IPS-18c (cell line): Measurements from ENCODE around the gene GTPBP3.
"Not testable (repeated sequence)": the region's sequence is repeated elsewhere in the genome, so short reads cannot be mapped to it uniquely, and the experiment has no call there.

Experiments
- H3K4me3 ChIP-seq: 2 replicates; pipeline ENCODE4 v1.7.0; 2013; ENCODE audit warnings: low read depth, mild to moderate bottlenecking, low read length, moderate library complexity; ENCODE audit not compliant: insufficient read depth
- H3K9me3 ChIP-seq: one replicate; pipeline ENCODE4 v1.6.1; 2013; ENCODE audit warnings: mild to moderate bottlenecking, low read length, moderate library complexity; ENCODE audit not compliant: control insufficient read depth, insufficient read depth

Gene GTPBP3

DNA sequence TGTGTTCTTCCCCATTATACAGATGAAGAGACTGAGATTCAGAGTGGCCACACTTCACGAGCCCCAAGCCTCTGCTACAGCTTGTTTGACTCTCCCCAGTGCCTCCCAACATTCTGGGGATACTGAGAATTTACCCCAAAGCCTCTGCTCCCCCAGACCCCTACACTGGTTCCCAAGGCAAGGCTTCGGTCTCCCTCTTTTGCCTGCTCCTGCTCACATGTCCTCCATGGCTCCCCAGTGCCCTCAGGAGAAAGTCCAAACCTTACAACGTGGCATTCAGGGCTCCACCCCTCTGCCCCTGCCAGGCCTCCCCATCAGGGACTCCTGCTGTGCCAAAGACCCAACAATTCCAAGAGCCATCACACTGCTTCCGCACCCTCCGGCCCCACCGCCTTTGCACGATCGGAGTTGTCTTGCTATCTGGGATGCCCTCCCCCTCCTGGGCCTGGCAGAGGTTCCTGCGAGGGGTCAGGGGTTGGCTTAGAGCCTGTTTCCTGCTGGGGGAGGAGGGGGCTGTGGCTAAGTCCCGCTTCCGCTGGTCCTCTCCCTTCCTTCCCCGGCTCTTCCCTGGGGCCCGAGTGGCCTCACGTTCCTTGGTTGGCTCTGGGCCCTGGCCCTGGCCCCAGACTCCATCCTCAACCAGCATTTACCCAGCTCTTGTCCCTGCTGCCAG is 15.4 kb downstream of the GTPBP3 start:
- no peak overlapping the region for H3K4me3 ChIP-seq
- no peaks in the 10 kb centered on the region for H3K9me3 ChIP-seq

DNA sequence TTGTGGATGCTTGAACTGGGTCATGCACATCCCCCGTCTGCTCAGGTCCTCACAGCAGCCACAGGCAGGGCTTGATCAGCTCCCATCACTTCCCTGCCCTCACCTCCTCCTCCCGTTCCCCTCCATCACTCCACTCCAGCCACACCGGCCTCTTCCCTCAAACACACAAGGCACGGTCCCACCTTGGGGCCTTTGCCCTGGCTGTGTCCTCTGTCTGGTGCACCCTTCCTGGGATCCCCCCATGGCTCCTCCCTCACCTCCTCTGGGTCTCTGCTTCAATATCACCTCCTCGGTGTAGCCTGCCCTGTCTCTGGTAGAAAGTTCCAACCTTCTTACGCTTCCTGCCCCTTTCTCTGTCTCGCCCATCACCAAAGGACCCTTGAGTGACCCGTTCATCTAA is 16.0 kb downstream of the GTPBP3 start:
- no peak overlapping the region for H3K4me3 ChIP-seq

DNA sequence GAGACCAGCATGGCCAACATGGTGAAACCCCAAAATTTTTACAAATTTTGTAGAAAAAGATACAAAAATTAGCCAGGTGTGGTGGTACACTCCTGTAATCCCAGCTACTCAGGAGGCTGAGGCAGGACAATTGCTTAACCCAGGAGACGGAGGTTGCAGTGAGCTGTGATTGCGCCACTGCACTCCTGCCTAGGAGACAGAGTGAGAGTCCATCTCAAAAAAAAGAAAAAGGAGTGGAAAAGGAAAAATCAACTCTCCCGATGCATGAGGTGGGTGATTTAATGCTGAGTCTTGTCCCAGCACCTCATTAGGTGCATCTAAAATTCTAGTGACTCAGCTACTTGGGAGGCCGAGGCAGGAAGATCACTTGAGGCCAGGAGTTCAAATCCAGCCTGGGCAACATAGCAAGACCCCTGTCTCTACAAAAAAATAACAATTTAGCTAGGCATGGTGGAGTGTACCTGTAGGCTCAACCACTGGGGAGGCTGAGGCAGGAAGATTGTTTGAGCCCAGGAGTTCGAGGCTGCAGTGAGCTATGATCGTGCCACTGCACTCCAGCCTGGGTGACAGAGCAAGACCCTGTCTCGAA is 19.8 kb downstream of the GTPBP3 start:
- Histone ChIP-seq H3K4me3 (no peak overlapping the region), H3K9me3 (no peaks in the 10 kb centered on the region)

More for the DNA sequence above, 16.0 kb downstream of the GTPBP3 start:
- H3K9me3 ChIP-seq = no peaks in the 10 kb centered on the region

DNA sequence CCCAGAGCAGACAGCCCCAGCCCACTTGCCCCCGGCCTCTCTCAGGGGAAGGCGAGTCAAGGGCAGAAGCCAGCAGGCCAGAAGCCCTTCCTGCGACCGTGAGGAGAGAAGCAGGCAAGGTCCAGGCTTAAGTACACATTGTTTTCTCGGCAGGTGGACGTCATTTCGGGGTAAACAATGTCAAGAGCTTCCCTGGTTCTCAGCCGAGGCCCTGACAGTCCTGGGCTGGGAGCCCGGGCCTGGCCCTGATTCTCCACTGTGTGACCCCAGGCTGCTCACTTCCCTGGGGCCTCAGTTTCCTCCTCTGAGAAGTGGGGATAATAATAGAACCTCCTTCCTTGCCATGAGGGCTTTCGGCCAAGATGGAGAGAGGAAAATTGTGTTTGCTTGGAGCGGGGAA is 20.4 kb downstream of the GTPBP3 start:
- Histone ChIP-seq H3K4me3 (no peak overlapping the region), H3K9me3 (no peaks in the 10 kb centered on the region)

DNA sequence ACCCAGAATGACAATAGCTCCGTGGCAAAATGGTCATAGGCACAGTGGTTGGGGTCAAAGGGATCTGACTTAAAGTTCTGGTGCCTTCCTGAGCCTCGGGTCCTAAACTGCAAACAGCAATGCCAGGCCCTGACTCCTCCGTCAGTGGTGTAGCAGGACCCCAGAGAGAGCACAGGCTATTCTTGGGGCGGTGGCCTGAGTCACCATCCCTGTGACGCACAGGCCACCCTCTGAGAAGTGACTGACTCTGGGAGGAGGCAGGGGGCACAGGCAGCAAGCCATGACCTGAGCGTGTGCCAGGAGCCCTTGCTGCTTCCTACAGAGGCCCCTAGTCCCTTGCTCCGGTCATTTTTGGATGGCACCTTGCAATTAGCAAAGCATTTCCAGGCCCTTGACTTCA is 21.0 kb downstream of the GTPBP3 start:
- no peaks in the 10 kb centered on the region for H3K9me3 ChIP-seq
- no peak overlapping the region for H3K4me3 ChIP-seq

DNA sequence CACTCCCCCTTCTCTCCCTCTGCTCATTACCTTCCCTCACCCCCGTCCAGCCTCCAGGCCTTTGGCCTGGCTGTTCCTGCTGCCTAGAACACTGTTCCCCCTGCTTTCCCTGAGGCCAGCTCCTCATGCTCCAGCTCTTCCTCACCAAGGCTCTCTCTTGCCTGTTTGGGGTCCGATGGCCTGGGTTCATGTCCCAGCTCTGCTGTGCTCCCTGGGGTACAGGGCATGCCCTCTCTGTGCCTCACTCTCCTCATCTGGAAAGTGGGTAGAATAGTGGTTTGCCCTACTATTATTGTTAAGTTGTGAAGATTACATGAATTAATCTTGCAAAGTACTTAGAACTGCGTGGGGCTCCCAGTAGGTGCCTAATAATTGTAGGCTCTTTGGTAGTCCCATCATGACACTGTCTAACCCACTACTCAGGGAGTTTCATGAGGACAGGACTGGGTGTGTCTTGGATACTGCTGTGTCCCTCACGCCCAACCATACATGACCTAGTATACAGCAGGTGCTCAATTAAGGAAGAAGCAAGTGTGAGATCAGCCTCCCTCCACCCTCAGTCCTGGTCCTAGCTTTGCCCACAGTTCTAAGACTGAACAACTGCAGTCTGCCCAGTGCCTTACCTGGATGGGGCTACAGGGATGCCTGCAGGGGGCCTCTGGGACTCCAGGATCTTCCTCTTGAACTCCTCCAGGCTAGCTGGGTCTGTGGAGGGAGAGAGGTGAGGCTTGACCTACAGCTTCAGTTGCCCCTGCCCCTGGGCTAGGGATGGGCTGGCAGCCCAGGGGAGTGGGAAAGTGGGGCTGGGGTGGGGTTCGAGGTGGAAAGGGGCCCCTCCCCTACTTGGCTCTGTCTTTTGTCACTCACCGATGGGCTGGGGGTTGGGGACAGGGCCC is 22.8 kb downstream of the GTPBP3 start:
- no peaks in the 10 kb centered on the region for H3K9me3 ChIP-seq
- H3K4me3 ChIP-seq = no peak overlapping the region

DNA sequence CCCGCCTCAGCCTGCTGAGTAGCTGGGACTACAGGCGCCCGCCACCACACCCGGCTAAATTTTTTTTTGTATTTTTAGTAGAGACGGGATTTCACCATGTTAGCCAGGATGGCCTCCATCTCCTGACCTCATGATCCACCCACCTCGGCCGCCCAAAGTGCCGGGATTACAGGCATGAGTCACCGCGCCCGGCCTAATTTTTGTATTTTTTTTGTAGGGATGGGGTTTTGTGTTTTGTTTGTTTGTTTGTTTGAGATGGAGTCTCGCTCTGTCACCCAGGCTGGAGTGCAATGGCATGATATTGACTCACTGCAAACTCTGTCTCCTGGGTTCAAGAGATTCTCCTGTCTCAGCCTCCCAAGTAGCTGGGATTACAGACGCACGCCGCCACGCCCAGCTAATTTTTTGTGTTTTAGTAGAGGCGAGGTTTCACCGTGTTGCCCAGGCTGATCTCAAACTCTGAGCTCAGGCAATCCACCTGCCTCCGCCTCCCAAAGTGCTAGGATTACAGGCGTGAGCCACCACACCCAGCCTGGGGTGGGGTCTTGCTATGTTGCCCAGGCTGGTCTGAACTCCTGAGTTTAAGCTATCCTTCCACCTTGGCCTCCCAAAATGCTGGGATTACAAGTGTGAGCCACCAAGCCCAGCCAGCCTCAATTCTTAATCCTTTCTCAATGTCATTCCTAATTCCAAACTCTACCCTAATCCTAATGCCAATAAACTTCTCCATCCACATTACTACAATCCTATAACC is 26.7 kb downstream of the GTPBP3 start:
- not testable (repeated sequence) for H3K9me3 ChIP-seq, H3K4me3 ChIP-seq

DNA sequence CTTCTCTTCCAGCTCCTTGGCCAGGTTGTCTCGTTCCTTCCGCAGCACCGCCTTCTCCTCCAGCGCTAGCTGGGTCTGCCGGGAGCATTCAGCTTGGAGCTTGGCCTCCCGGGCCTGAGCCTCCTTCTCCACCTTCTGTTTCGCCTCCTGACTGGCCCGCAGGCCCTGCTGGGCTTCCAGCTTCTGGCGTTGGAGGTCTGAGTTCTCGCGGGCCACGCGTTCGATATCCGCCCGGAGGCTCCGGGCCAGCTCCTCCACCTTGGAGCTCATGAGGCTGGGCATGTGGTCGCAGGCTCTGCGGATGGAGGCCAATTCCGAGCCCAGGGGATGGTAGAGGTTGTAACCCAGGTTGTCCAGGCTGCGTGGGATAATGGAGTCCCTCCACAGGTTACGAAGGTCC is 28.0 kb downstream of the GTPBP3 start:
- Histone ChIP-seq H3K9me3 (no peaks in the 10 kb centered on the region), H3K4me3 (no peak overlapping the region)

DNA sequence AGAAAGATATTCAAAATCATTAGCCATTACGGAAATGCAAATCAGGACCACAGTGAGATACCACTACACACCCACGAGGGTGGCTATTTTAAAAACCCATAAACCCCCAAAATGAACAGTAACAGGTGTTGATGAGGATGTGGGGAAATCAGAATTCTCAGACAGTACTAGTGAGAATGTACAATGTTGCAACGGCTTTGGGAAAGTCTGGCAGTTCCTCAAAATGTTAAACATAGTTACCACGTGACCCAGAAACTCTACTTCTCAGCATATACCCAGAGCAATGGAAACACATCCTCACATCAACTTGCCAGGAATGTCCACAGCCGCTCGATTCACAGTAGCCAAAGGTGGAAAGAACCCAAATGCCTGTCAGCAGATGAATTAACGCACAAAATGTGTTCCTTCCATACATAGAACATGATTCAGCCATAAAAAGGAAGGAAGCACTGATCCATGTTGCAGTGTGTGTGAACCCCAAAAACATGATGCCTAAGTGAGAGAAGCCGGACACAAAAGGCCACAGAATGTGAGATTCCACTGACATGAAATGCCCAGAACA is 32.8 kb downstream of the GTPBP3 start:
- Histone ChIP-seq H3K4me3 (no peak overlapping the region), H3K9me3 (no peaks in the 10 kb centered on the region)

DNA sequence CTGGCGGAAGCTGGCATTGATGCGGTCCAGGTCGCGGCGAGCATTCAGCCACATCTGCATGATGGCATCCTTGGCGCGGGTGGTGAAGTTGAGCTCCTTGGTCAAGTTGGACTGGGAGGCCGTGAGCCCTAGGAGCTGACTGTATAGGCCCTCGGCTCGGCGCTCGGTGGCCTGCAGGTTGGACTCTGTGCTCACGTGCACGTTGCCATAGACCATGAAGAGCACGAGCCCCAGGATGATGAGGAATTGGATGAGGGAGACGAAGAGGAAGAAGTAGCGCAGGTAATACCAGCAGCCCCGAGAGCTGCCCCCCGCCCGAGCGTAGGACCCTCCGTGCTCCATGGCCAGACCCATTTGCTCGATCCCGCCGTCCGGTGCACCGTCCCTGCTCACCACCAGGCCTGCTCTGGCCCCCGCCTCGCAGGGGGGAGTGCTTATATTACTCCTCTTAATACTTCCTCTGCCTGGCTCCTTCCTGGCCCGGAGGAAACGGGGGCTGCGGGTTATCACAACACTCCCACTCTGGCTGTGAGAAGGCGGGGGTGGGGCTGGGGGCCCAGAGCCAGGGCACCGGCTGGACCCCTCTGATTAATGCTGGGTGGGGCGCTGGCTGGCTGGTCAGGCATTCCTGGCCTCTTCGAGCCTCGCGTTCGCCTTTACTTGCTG is 39.7 kb downstream of the GTPBP3 start, which contains the start of gene PLVAP:
Gene PLVAP (minus strand): TSS at position 408 of the 666 bp plus-strand sequence. CDS start 54 bp downstream, at position 354.
- H3K4me3 ChIP-seq = no peak within 1 kb of the TSS

DNA sequence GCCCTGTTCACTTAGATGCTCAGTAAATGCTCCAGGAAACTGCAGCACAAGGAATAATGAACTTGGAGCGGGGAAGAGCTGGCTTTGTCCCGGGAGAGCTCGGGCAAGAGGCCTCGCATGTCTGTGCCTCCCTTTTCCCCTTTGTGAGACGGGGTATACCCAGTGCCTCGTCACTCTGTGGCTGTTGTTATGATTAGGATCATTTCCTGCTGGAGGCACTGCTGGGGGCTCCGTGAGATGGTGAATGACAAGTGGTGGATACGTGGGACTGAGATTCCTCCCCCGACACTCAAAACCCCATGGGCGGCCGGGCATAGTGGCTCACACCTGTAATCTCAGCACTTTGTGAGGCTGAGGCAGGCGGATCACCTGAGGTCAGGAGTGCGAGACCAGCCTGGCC is 40.9 kb downstream of the GTPBP3 start:
- H3K4me3 ChIP-seq = no peak overlapping the region
- H3K9me3 ChIP-seq = no peaks in the 10 kb centered on the region

More for the DNA sequence above, 39.7 kb downstream of the GTPBP3 start, which contains the start of gene PLVAP:
- no peaks in the 10 kb centered on the region for H3K9me3 ChIP-seq

DNA sequence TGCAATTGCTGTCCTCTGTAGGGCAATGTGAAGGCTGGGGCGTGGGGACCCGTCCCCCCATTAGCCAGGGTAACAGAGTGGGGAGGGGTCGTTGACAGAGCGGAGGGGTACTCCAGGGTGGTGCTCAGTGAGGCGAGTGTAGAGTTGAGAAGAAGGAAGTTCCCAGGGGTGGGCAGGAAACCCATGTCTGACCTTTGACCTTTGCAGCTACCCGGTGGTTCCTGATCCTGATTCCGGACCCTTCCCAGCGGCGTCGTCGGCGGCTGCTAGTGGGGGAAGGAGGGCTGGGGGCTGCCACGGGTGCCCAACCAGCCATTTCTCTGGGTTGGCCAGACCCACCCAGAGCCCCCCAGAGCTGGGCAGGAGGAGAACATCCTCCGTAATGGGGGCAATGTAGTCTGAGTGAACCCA is 41.9 kb downstream of the GTPBP3 start:
- no peaks in the 10 kb centered on the region for H3K9me3 ChIP-seq
- no peak overlapping the region; the same call in 1 of the 2 replicates for H3K4me3 ChIP-seq

DNA sequence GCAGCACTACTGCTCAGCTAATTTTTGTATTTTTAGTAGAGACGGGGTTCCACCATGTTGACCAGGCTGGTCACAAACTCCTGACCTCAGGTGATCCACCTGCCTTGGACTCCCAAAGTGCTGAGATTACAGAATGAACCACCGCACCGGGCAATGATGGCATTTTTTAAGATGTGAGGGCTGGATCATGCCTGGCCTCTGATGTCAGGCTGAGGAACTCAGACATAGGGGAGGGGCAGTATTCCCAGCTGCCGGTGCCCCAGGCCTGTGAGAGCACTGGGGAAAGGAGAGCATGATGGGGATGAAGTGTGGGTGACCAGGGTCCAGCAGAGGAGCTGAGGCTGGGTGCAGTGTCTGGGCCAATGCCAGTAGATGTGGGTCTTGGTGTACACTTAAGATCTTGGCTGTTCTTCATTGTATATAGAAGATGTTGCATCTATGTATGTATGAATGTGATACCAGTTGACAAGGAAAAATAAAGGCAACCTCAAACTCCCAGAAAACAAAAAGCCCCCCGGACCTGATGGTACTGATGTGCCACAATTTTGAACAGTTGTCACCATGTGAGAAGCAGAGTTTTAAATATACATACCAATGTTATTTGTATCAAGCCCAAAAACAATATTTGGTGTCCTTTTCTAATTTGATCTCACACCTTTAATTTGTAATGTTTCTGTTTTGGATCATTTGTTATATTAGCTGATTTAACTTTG is 43.2 kb downstream of the GTPBP3 start:
- Histone ChIP-seq H3K4me3 (no peak overlapping the region), H3K9me3 (no peaks in the 10 kb centered on the region)

DNA sequence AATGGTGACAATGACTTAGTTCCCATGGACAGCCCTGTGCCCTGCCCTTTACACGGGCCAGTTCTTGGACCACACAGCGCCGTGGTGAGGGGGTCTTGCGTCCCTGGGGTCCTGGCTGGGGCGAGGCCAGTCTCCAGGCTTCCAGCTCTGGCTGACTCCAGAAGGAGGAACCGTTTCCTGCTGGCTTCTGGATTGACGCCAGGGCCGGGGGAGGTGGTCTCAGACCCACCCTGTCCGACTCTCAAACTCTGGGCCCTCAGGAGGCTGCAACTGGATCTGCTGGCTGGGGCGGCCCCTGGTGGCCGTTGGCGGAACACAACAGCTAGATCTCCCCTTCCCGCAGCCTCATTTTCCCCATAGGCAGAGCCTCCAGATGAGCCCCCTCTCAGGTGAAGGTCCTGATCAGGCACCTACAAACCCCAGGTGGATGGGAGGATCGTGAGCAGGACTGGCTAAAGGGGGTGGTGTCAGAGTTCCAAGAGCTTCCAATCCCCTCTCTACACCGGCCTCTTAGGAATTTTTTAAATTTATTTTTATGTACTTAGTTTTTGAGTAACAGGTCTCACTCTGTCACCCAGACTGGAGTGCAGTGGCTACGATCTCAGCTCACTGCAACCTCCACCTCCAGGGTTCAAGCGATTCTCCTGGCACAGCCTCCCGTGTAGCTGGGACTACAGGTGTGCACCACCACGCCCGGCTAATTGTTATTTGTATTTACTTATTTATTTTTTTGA is 48.7 kb downstream of the GTPBP3 start:
- Histone ChIP-seq H3K9me3 (no peaks in the 10 kb centered on the region), H3K4me3 (no peak overlapping the region)

DNA sequence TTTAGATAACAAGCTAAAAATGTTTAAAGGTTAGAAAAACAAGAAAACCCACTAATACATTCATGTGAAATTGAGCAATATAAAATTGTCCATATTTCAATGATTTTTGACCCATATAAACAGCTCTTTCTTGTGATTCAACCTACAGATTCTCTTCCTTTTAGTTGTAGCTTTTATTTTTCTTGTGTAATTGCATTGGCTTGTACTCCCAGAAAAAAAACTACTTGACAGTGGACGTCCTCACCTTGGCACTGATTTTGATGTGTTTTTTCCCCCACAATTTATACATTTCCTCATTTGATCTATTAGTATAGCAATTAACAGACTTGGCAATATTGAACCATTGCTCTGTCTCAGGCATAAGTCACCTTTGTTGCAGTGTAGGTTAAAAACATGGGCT is 51.9 kb downstream of the GTPBP3 start:
- Histone ChIP-seq H3K4me3 (no peak overlapping the region), H3K9me3 (no peaks in the 10 kb centered on the region)
